GM10266 (cell line): ENCODE measurements around the gene KCNG2.

Experiments
- DNase-seq: peaks from one replicate; pipeline ENCODE4 v3.0.0; 2012; ENCODE audit errors: extremely low spot score
- CTCF ChIP-seq: IDR thresholded peaks from 2 replicates; pipeline ENCODE4 v1.5.1; 2012; ENCODE audit warnings: mild to moderate bottlenecking, low read depth; ENCODE audit not compliant: control insufficient read depth, insufficient read depth; ENCODE audit errors: missing control alignments

The KCNG2 gene

GRCh38 chr18:79931475-79931874 lies 133.7 kb downstream of the KCNG2 start:
- no peak for TF ChIP-seq CTCF
- no peak for DNase-seq

GRCh38 chr18:79932907-79933306 lies 135.2 kb downstream of the KCNG2 start:
- TF ChIP-seq CTCF = no peak

GRCh38 chr18:79933765-79934164 lies 136.0 kb downstream of the KCNG2 start:
- no peak for TF ChIP-seq CTCF
- DNase-seq = no peak

More at GRCh38 chr18:79932907-79933306, 135.2 kb downstream of the KCNG2 start:
- no peak for DNase-seq

- TF ChIP-seq CTCF = no peak
- no peak for DNase-seq
These were observed 136.8 kb downstream of the KCNG2 start for GRCh38 chr18:79934311-79935097.

- no peak for TF ChIP-seq CTCF
These were observed 137.4 kb downstream of the KCNG2 start for GRCh38 chr18:79935098-79935480.

GRCh38 chr18:79935499-79935898 lies 137.8 kb downstream of the KCNG2 start:
- no peak for DNase-seq

More at GRCh38 chr18:79935098-79935480, 137.4 kb downstream of the KCNG2 start:
- DNase-seq = no peak

GRCh38 chr18:79935925-79936324 lies 138.2 kb downstream of the KCNG2 start:
- no peak for TF ChIP-seq CTCF
- DNase-seq = no peak

More at GRCh38 chr18:79935499-79935898, 137.8 kb downstream of the KCNG2 start:
- TF ChIP-seq CTCF = no peak
